WTC11 (cell line): ENCODE results near the gene PRKAR2B.

ENCODE experiments used
- ELF4 ChIP-seq: sonication (generic); formaldehyde crosslinking; IDR thresholded peaks from 2 replicates; pipeline ENCODE4 v1.8.1; 2022; ENCODE audit warnings: low read depth, mild to moderate bottlenecking, moderate library complexity, missing genetic modification reagents
- IRF2 ChIP-seq: sonication (generic); formaldehyde crosslinking; IDR thresholded peaks from 2 replicates; pipeline ENCODE4 v1.8.0; 2022; ENCODE audit warnings: low read depth, missing genetic modification reagents, borderline replicate concordance
- NFE2L1 ChIP-seq: sonication (generic); formaldehyde crosslinking; IDR thresholded peaks from 2 replicates; pipeline ENCODE4 v1.8.1; 2023; ENCODE audit warnings: missing genetic modification reagents
- NFYB ChIP-seq: sonication (generic); formaldehyde crosslinking; conservative IDR thresholded peaks from 2 replicates; pipeline ENCODE4 v1.8.0; 2022; ENCODE audit warnings: low read depth, missing genetic modification reagents
- TCF7 ChIP-seq: sonication (generic); formaldehyde crosslinking; IDR thresholded peaks from 2 replicates; pipeline ENCODE4 v1.8.0; 2022; ENCODE audit warnings: mild to moderate bottlenecking, low read depth, missing genetic modification reagents, moderate library complexity
- ZNF138 ChIP-seq: sonication (generic); formaldehyde crosslinking; conservative IDR thresholded peaks from 2 replicates; pipeline ENCODE4 v1.8.1; 2022; ENCODE audit warnings: mild to moderate bottlenecking, moderate library complexity, missing genetic modification reagents
- TF ChIP-seq, protein P1 (sequence below): sonication (generic); formaldehyde crosslinking; IDR thresholded peaks from 2 replicates; pipeline ENCODE4 v1.8.1; 2022; ENCODE audit warnings: low read depth, mild to moderate bottlenecking, moderate library complexity, missing genetic modification reagents, borderline replicate concordance
- TF ChIP-seq, protein P2 (sequence below): sonication (generic); formaldehyde crosslinking; IDR thresholded peaks from 2 replicates; pipeline ENCODE4 v1.8.0; 2022; ENCODE audit warnings: mild to moderate bottlenecking, missing genetic modification reagents
- TF ChIP-seq, protein P3 (sequence below): fragments of 200-600 bp; IDR thresholded peaks from 2 replicates; pipeline ENCODE4 v1.8.0; 2022; ENCODE audit warnings: antibody characterized with exemption
- TF ChIP-seq, protein P4 (sequence below): sonication (generic); formaldehyde crosslinking; IDR thresholded peaks from 2 replicates; pipeline ENCODE4 v1.8.1; 2023; ENCODE audit warnings: mild to moderate bottlenecking, moderate library complexity, missing genetic modification reagents

DNA sequence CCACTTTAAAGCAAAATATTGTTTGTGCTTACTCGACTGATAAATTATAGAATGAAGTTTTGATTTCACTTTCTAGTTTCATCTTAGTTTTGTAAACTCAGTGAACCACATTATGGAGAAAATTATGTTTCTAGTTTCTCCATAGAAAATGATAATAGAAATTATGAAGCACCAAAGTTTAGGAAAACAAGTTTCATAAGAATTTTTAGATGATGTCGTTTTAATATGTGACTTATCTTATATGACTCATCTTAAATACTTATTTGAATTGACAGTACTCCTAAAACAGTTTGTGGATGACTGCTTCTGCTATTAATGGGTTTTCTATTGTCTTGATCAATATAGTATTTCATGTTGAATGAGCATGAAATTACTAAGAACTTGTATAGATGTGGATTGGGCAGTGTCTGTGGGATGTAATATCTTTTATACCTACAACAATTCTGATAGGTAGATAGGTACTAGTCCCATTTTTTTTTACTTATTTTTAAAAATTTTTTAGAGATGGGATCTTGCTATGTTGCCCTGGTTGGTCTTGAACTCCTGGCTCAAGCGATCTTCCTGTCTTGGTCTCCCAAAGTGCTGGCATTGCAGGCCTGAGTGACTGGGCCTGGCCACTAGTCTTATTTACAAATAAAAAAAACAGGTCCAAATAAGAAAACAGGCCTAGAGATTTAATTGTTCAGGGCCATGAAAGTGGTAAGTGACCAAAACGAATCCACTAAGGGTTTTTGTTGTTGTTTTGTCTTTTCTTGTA, 127.9 kb downstream of the PRKAR2B start:
- TF ChIP-seq, protein P1, sequence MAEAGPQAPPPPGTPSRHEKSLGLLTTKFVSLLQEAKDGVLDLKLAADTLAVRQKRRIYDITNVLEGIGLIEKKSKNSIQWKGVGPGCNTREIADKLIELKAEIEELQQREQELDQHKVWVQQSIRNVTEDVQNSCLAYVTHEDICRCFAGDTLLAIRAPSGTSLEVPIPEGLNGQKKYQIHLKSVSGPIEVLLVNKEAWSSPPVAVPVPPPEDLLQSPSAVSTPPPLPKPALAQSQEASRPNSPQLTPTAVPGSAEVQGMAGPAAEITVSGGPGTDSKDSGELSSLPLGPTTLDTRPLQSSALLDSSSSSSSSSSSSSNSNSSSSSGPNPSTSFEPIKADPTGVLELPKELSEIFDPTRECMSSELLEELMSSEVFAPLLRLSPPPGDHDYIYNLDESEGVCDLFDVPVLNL (CRISPR knock-in tag) = no peak
- TF ChIP-seq NFE2L1 (CRISPR knock-in tag) (no peak), ZNF138 (CRISPR knock-in tag) (no peak), TCF7 (CRISPR knock-in tag) (no peak), ELF4 (no peak), IRF2 (CRISPR knock-in tag) (no peak), NFYB (no peak)
- TF ChIP-seq, protein P2, sequence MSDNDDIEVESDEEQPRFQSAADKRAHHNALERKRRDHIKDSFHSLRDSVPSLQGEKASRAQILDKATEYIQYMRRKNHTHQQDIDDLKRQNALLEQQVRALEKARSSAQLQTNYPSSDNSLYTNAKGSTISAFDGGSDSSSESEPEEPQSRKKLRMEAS (CRISPR knock-in tag) = no peak
- TF ChIP-seq, protein P3, sequence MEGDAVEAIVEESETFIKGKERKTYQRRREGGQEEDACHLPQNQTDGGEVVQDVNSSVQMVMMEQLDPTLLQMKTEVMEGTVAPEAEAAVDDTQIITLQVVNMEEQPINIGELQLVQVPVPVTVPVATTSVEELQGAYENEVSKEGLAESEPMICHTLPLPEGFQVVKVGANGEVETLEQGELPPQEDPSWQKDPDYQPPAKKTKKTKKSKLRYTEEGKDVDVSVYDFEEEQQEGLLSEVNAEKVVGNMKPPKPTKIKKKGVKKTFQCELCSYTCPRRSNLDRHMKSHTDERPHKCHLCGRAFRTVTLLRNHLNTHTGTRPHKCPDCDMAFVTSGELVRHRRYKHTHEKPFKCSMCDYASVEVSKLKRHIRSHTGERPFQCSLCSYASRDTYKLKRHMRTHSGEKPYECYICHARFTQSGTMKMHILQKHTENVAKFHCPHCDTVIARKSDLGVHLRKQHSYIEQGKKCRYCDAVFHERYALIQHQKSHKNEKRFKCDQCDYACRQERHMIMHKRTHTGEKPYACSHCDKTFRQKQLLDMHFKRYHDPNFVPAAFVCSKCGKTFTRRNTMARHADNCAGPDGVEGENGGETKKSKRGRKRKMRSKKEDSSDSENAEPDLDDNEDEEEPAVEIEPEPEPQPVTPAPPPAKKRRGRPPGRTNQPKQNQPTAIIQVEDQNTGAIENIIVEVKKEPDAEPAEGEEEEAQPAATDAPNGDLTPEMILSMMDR = no peak
- TF ChIP-seq, protein P4, sequence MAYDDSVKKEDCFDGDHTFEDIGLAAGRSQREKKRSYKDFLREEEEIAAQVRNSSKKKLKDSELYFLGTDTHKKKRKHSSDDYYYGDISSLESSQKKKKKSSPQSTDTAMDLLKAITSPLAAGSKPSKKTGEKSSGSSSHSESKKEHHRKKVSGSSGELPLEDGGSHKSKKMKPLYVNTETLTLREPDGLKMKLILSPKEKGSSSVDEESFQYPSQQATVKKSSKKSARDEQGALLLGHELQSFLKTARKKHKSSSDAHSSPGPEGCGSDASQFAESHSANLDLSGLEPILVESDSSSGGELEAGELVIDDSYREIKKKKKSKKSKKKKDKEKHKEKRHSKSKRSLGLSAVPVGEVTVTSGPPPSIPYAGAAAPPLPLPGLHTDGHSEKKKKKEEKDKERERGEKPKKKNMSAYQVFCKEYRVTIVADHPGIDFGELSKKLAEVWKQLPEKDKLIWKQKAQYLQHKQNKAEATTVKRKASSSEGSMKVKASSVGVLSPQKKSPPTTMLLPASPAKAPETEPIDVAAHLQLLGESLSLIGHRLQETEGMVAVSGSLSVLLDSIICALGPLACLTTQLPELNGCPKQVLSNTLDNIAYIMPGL (CRISPR knock-in tag) = no peak
